C4-2B (cell line): ENCODE results near the gene WBP1.

Source experiments
- H3K27ac ChIP-seq: fragments of 450-650 bp; 2 replicates; pipeline ENCODE4 v1.5.1; 2017
- ZFX ChIP-seq: fragments of 450-650 bp; IDR thresholded peaks from 2 replicates; pipeline ENCODE4 v1.6.1; 2017
- TF ChIP-seq, protein P1 (sequence below): fragments of 450-650 bp; conservative IDR thresholded peaks from 2 replicates; pipeline ENCODE4 v1.5.1; 2017; ENCODE audit warnings: mild to moderate bottlenecking

Gene WBP1

GRCh38 chr2:74499267-74499939 is 41.2 kb downstream of the WBP1 start, which contains the start of gene LBX2:
Gene LBX2 (minus strand): TSS chr2:74499603. CDS start chr2:74499537, 66 bp downstream.
- no peak for TF ChIP-seq ZFX
- TF ChIP-seq, protein P1, sequence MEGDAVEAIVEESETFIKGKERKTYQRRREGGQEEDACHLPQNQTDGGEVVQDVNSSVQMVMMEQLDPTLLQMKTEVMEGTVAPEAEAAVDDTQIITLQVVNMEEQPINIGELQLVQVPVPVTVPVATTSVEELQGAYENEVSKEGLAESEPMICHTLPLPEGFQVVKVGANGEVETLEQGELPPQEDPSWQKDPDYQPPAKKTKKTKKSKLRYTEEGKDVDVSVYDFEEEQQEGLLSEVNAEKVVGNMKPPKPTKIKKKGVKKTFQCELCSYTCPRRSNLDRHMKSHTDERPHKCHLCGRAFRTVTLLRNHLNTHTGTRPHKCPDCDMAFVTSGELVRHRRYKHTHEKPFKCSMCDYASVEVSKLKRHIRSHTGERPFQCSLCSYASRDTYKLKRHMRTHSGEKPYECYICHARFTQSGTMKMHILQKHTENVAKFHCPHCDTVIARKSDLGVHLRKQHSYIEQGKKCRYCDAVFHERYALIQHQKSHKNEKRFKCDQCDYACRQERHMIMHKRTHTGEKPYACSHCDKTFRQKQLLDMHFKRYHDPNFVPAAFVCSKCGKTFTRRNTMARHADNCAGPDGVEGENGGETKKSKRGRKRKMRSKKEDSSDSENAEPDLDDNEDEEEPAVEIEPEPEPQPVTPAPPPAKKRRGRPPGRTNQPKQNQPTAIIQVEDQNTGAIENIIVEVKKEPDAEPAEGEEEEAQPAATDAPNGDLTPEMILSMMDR: no peak
- H3K27ac ChIP-seq: no peak within 1 kb of the TSS

GRCh38 chr2:74499940-74500577 is 41.8 kb downstream of the WBP1 start:
- TF ChIP-seq ZFX: no peak
- TF ChIP-seq, protein P1: no peak
- no peak overlapping the region for H3K27ac ChIP-seq

DNA sequence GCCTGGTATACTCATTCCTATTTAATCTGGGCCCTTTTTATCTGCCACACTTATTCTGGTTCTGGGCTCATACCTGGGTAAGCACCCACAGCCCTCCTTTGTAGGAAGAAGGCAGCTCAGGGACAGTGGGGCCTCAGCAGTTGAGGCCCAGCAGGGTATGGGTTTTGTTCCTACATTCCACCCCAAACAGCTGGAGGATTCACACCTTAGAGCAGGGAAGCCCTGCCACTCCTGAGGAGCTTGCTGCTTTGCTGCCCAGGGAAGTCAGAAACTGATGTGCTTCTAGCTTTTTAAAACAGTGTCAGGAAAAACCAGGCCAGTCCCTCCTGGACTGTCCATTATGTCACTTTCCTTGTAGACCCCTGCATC is 42.3 kb downstream of the WBP1 start:
- no peak overlapping the region for H3K27ac ChIP-seq
- no peak for TF ChIP-seq ZFX
- TF ChIP-seq, protein P1: no peak

- no peak for TF ChIP-seq ZFX
- no peak overlapping the region for H3K27ac ChIP-seq
Observed at GRCh38 chr2:74501335-74502071, 43.3 kb downstream of the WBP1 start.

DNA sequence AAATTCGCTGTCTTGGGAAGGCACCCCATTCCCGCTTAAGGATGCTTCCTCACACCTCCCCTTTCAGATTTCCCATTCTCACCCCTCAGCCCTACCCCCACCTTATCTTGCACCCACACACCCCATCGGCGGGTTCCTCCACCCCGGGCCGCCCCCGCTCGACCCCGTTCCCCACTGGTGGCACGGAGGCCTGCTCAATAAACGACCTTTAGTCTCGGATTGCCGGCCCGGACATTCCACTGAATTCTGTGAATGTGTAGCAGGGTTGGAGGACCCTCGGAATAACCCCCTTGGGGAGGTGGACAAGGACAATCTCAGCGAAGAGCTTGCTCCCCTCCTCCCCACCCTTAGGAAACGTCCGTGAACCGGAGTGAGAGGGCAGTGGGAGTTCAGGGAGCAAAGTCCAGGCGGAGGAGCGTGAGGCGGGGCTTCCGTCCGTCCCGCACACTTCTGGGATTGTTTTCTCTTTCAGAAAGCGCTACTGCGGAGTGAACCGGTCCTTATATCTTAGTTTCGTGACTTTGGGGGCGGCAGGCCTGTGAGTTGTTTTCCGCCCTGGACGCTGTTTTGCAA is 44.0 kb downstream of the WBP1 start:
- H3K27ac ChIP-seq: no peak overlapping the region
- TF ChIP-seq, protein P1: no peak
- no peak for TF ChIP-seq ZFX

GRCh38 chr2:74502720-74503505 is 44.7 kb downstream of the WBP1 start:
- TF ChIP-seq, protein P1: no peak
- no peak for TF ChIP-seq ZFX

More at GRCh38 chr2:74502720-74503505, 44.7 kb downstream of the WBP1 start:
- no peak overlapping the region for H3K27ac ChIP-seq
